ENCODE results near the gene PCSK4. TPM values are rescaled to one million over a fixed set of nuclear protein-coding genes. Genes with fewer than 3 reads are reported as not detected.
A peak's percentile ranks its signal among the peaks of the same experiment; 100 is the strongest.

Gene PCSK4
- total and polyA plus RNA-seq, 9 of the 15 experiments (the other 6 are each of a cell fraction or from before 2014, with no cell fraction given), result 0.01 to 9.1 (median 2.1) TPM; not detected in 1

- in situ Hi-C loops (cut with MboI) (no loop called here), intact Hi-C loops (cut with micrococcal nuclease) (no loop called here)
- no peaks in the 10 kb centered on the region for H3K9me1 ChIP-seq (ENCODE audit: control insufficient read depth, insufficient read depth, low read length)
- DNase-seq (ENCODE audit: extremely low read depth in 1 of 4, low spot score in 3 of 4) (no peak), ATAC-seq (no peak), FAIRE-seq (no peak)
- no peaks in the 10 kb centered on the region for H3K27me3 ChIP-seq (ENCODE audit: control insufficient read depth in 2 of 2, insufficient read depth in 2 of 2, low read length in 2 of 2)
- no peak overlapping the region; the same call in 1 of the 2 replicates for H2AFZ ChIP-seq (ENCODE audit: low read depth, low read length)
- no peak overlapping the region for H3K4me3 ChIP-seq
- POLR2A ChIA-PET, result interaction anchor here (0.6 kb wide), 1 partner anchor 12 kb away, joined by 3 read pairs; no protein-coding TSS in a partner anchor
- no peak for TF ChIP-seq ERF (CRISPR knock-in tag; IDR thresholded peaks at IDR 0.05)
- TF ChIP-seq, protein P1, sequence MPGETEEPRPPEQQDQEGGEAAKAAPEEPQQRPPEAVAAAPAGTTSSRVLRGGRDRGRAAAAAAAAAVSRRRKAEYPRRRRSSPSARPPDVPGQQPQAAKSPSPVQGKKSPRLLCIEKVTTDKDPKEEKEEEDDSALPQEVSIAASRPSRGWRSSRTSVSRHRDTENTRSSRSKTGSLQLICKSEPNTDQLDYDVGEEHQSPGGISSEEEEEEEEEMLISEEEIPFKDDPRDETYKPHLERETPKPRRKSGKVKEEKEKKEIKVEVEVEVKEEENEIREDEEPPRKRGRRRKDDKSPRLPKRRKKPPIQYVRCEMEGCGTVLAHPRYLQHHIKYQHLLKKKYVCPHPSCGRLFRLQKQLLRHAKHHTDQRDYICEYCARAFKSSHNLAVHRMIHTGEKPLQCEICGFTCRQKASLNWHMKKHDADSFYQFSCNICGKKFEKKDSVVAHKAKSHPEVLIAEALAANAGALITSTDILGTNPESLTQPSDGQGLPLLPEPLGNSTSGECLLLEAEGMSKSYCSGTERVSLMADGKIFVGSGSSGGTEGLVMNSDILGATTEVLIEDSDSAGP (CRISPR knock-in tag; IDR thresholded peaks at IDR 0.05), result 0 out of 2 replicates have a peak, but pooled peaks have one; percentile 25
- whole genome bisulfite sequencing (ENCODE audit: insufficient coverage, low coverage, missing lambda C conversion rate), result 78% methylated on average over 23 of the region's 23 CpGs
- no peaks in the 10 kb centered on the region for H4K20me1 ChIP-seq (replicated peaks; ENCODE audit: control insufficient read depth, insufficient read depth, low read length)
- peaks cover 10% of the 10 kb centered on the region; the same call in 2 of the 3 replicates for H3K36me3 ChIP-seq (ENCODE audit: control insufficient read depth, insufficient read depth, low read length)
- peaks cover 12 to 66% of the 10 kb centered on the region in 2 experiments; a peak in 4 of 5 replicates for H3K4me1 ChIP-seq (replicated peaks in 1 of 2; ENCODE audit: control insufficient read depth in 2 of 2, insufficient read depth in 2 of 2, low read length in 2 of 2)
- H3K9me3 ChIP-seq (replicated peaks; ENCODE audit: control insufficient read depth, insufficient read depth, low read depth, low read length), result no peaks in the 10 kb centered on the region
- H3K79me2 ChIP-seq (ENCODE audit: control insufficient read depth, insufficient read depth, low read length), result no peaks in the 10 kb centered on the region
- H3K4me2 ChIP-seq (ENCODE audit: insufficient read depth, low read length), result no peak overlapping the region
- no TSS peak for BruUV-seq (replicated peaks)
- H3K9ac ChIP-seq (ENCODE audit: insufficient read depth in 1 of 2, low read depth in 2 of 2, low read length in 2 of 2), result peak overlapping the region in 1 of 2 experiments; percentile 93; a peak in 2 of 4 replicates
- no peak overlapping the region for H3K27ac ChIP-seq (ENCODE audit: extremely low read depth, low read depth, low read length)
- CTCF ChIA-PET (ENCODE audit: low intra/inter-chr PET ratio), result no interaction called here
Observed at GRCh38 chr19:1503925-1504773, 14.0 kb upstream of the PCSK4 start.
